Naive B cell (primary cell): ENCODE results near the gene CRABP1. TPM values are rescaled to one million over a fixed set of nuclear protein-coding genes. Genes with fewer than 3 reads are reported as not detected.

Source experiments
- ATAC-seq, 2 donors: fragments of 150-1000 bp; cut with Tn5 transposase; 2 replicates each; pipeline ENCODE4 v1.10.0; 2021; ENCODE audit warnings: low read depth in 2 of 2, mild to moderate bottlenecking in 2 of 2, moderate library complexity in 2 of 2
- DNase-seq: peaks from one replicate; pipeline ENCODE4 v3.0.0; 2022
- H3K27ac Mint-ChIP-seq, 6 donors: one replicate each; pipeline ENCODE4 v1.8.0; 2020 to 2022; ENCODE audit warnings: mild to moderate bottlenecking in 6 of 6, mixed read lengths in 6 of 6, moderate library complexity in 5 of 6, inconsistent platforms in 2 of 6
- H3K27me3 Mint-ChIP-seq, 3 donors: one replicate each; pipeline ENCODE4 v1.8.0; 2021 to 2022; ENCODE audit warnings: mixed read lengths in 3 of 3, mild to moderate bottlenecking in 1 of 3
- H3K36me3 Mint-ChIP-seq, 2 donors: one replicate each; pipeline ENCODE4 v1.8.0; 2020 to 2022; ENCODE audit warnings: mixed read lengths in 2 of 2, inconsistent platforms in 1 of 2, mild to moderate bottlenecking in 1 of 2
- H3K4me1 Mint-ChIP-seq, 3 donors: one replicate each; pipeline ENCODE4 v1.8.0; 2020 to 2022; ENCODE audit warnings: mixed read lengths in 3 of 3, inconsistent platforms in 1 of 3, mild to moderate bottlenecking in 1 of 3, moderate library complexity in 1 of 3
- H3K4me3 Mint-ChIP-seq, 8 donors: one replicate each; pipeline ENCODE4 v1.8.0; 2020 to 2022; ENCODE audit warnings: mild to moderate bottlenecking in 8 of 8, mixed read lengths in 8 of 8, moderate library complexity in 8 of 8, inconsistent platforms in 2 of 8
- H3K9me3 Mint-ChIP-seq, 7 donors: one replicate each; pipeline ENCODE4 v1.8.0; 2020 to 2022; ENCODE audit warnings: mixed read lengths in 7 of 7, mild to moderate bottlenecking in 5 of 7, inconsistent platforms in 2 of 7, moderate library complexity in 1 of 7
- polyA plus RNA-seq, 6 donors: library from polyadenylated mRNA; unstranded; fragments of 300-500 nt; fragmentation: Illumina TruSeq; gene quantifications; one replicate each; pipeline ENCODE4 v1.2.3, GENCODE V29; 2021; ENCODE audit warnings: low read depth in 6 of 6

CRABP1 gene
- polyA plus RNA-seq, 6 donors from 2014 or later = not detected

- Mint-ChIP-seq H3K27ac (no peak overlapping the region), H3K4me1 (no peaks in the 10 kb centered on the region), H3K9me3 (no peaks in the 10 kb centered on the region), H3K27me3 (peaks cover 0 to 10% (median 0%) of the 10 kb centered on the region in 3 donors), H3K4me3 (peak overlapping the region in 1 of 8 donors; percentile 6), H3K36me3 (no peaks in the 10 kb centered on the region)
- ATAC-seq = no peak
- DNase-seq = no peak
These were observed 17.9 kb upstream of the CRABP1 start for GRCh38 chr15:78322243-78322642.

DNA sequence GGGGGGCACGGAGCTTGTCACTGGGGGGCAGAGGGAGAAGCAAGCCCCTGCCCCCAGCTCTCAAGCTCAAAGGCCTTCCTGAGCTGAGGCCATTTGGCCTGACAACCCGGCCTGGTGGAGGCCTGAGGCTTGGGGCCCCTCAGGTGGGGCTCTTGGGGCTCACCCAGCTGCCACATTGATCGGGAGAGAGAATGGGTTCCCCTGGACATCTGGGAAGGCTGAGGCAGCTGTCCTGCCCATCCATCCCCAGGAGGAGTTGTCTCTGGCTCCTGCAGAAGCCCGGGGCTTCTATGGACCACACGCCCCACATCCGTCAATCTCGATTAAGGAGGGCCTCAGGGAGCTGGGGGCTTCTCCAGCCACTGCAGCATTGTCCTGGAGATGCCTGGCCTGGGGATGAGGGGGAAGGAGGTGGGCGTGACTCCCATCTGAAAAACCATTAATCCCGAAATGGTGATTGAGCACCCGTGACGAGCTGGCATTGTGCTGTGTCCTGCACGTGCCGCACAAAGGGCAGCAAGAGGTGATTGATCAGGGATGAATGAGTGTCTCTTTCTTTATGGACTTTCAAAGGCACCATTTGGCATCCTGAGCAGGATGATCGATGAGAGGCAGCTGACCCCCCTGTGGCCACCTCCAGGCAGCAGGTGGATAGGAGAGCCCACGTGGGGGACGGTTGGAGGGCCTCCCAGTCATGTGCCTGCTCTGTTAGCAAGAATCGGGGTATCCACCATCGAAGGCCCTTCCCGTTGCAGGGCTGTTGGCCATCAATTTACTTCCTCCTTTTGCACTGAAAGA is 17.2 kb upstream of the CRABP1 start:
- no peak for DNase-seq
- H3K36me3 Mint-ChIP-seq = no peaks in the 10 kb centered on the region

DNA sequence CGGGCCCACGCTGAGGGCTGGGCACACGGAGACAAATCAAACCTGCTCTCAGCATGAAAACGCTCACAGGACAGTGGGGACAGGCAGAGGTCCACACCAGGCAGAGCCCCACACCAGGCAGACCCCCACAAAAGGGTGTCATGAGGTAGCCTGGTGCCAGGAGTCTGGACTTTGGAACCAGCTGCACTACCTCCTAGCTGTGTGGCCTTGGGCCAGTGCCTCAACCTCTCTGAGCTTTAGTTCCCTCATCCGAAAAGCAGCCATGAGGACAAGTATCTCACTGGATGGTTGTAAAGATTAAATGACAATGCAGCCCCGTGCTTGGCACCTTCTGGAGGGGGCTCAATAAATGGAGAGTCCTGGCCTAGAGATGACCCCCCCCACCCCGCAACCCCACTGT is 16.5 kb upstream of the CRABP1 start:
- no peaks in the 10 kb centered on the region for H3K9me3 Mint-ChIP-seq
- ATAC-seq (no peak), DNase-seq (no peak)
- H3K4me1 Mint-ChIP-seq = no peaks in the 10 kb centered on the region
- H3K27me3 Mint-ChIP-seq = peaks cover 0 to 10% (median 0%) of the 10 kb centered on the region in 3 donors
- H3K27ac Mint-ChIP-seq = no peak overlapping the region
- no peak overlapping the region for H3K4me3 Mint-ChIP-seq
- no peaks in the 10 kb centered on the region for H3K36me3 Mint-ChIP-seq

More for the DNA sequence above, 17.2 kb upstream of the CRABP1 start:
- Mint-ChIP-seq H3K27ac (peak overlapping the region in 1 of 6 donors; percentile 65), H3K27me3 (peaks cover 0 to 10% (median 0%) of the 10 kb centered on the region in 3 donors), H3K4me1 (no peaks in the 10 kb centered on the region), H3K9me3 (no peaks in the 10 kb centered on the region), H3K4me3 (no peak overlapping the region)
- ATAC-seq = no peak

GRCh38 chr15:78324144-78324543 is 16.0 kb upstream of the CRABP1 start:
- ATAC-seq = no peak
- no peak overlapping the region for H3K4me3 Mint-ChIP-seq
- H3K9me3 Mint-ChIP-seq = no peaks in the 10 kb centered on the region
- no peaks in the 10 kb centered on the region for H3K4me1 Mint-ChIP-seq
- peaks cover 0 to 11% (median under 1%) of the 10 kb centered on the region in 3 donors for H3K27me3 Mint-ChIP-seq
- DNase-seq = no peak
- no peaks in the 10 kb centered on the region for H3K36me3 Mint-ChIP-seq
- H3K27ac Mint-ChIP-seq = peak overlapping the region in 1 of 6 donors; percentile 87

DNA sequence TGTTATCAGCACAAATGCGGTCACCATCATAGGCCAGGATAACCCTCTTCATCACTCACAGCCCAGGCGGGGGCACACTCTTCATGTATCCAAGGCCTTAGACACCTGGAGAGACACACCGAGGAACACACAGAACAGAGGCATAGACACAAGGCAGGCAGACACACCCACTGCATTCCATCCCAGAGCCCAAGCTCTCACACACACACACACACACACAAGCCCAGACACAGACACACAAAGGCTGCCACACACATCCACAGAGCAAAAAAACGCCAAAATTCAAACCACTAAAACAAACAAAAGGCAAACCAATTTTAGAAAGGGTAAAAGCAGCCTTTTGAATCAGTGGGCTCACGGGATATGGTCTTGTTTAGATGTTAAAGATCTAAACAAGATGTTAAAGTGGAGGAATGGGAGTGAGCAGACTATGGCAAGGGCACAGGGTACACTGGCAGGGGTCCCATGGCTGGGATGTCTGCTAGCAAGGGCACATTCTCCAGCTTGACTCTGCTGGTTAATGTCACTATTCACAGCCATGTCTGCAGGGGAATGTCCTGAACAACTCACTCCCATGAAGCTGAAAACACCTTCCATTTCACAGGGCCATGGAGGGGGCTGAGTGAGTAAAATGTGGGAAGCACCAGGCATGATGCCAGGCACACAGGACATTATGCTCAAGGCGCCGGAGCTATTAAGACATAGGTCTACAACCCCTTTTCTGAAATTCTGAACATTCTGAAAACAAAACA is 14.9 kb upstream of the CRABP1 start:
- Mint-ChIP-seq H3K36me3 (no peaks in the 10 kb centered on the region), H3K9me3 (no peaks in the 10 kb centered on the region), H3K27me3 (peaks cover 0 to 20% (median 7%) of the 10 kb centered on the region in 3 donors), H3K4me1 (no peaks in the 10 kb centered on the region), H3K4me3 (no peak overlapping the region), H3K27ac (no peak overlapping the region)
- no peak for ATAC-seq
- no peak for DNase-seq

DNA sequence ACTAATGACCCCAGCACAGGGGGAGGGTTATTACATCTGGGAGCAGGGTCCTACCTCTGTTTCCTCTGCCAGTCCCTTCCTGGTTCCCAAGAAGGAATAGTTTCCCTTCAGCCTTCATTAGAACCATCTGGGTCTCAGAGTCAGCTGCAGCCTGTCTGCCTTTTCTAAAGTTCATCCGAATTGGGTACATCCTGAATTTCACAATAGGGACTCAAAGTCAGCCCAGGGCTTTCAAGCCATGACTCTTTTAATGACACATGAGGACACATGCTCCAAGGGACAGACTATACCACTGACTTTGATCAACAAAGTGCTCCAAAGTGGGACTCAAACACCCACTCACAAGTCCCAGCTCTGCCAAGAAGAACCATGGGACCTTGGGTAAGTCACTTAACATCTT is 12.7 kb upstream of the CRABP1 start:
- Mint-ChIP-seq H3K27me3 (peaks cover 0 to 20% (median 7%) of the 10 kb centered on the region in 3 donors), H3K9me3 (no peaks in the 10 kb centered on the region), H3K27ac (peak overlapping the region in 1 of 6 donors; percentile 71), H3K36me3 (no peaks in the 10 kb centered on the region), H3K4me1 (no peaks in the 10 kb centered on the region), H3K4me3 (no peak overlapping the region)
- DNase-seq (no peak), ATAC-seq (no peak)

DNA sequence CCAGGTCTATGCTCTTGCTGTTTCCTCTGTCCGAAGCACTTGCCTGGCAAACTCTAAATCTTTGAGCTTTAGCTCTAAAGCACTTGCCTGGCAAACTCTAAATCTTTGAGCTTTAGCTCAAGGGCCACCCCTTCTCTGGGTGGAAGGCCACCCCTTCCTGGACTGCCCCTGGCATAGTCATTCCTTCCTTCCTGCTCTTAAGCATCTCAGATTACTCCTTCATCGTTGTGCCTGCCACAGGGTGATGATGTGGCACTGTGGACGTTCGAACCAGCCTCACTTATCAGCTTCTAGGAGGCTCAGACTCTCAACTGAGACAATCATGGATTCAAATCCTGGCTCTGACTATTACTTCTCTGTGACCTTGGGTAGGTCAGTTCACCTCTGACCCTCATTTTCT is 10.5 kb upstream of the CRABP1 start:
- H3K36me3 Mint-ChIP-seq = no peaks in the 10 kb centered on the region
- DNase-seq (no peak), ATAC-seq (no peak)
- H3K4me1 Mint-ChIP-seq = no peaks in the 10 kb centered on the region
- H3K27me3 Mint-ChIP-seq = peaks cover 7 to 10% (median 9%) of the 10 kb centered on the region in 3 donors
- no peak overlapping the region for H3K4me3 Mint-ChIP-seq
- no peaks in the 10 kb centered on the region for H3K9me3 Mint-ChIP-seq
- H3K27ac Mint-ChIP-seq = no peak overlapping the region

DNA sequence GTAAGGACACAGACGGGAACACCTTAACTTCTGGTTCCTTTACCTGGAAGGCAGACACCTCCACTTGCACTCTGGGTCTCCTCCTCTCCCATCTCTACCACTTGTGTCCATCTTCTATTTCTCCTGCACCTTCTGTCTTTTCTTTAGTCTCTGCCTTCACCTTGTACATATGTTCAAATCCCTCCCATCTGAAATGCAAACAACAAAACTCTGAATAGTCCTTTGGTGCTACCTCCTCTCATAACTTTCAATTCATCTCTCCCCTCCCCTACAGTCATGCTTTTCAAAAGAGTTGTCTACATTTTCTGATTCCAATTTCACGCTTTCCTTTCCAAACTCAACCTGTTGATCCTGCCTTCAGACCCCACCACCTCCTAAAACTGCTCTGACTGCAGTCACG is 5.3 kb upstream of the CRABP1 start:
- ATAC-seq (no peak), DNase-seq (no peak)
- Mint-ChIP-seq H3K4me3 (no peak overlapping the region), H3K36me3 (no peaks in the 10 kb centered on the region), H3K27me3 (peaks cover 22 to 25% (median 24%) of the 10 kb centered on the region in 3 donors), H3K4me1 (peaks cover 0 to 3% (median 0%) of the 10 kb centered on the region in 3 donors), H3K9me3 (no peaks in the 10 kb centered on the region), H3K27ac (no peak overlapping the region)

DNA sequence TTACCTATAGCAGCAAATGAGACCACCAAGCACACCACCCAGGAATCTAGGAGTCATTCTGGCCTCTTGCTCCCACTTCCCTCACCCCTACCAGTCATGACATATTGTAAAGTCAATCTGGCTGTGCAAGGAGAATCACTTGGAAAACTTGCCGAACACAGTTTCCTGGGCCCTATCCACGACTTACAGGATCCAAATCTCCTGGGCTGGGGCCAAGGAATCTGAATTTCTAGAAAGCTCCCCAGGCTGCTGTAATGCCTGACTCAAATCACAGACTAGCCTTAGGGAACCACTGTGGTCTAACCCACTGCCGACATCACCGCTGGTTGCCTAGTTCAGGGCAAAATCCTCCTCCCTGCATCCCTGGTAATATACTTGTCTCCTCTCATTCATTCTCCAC is 4.2 kb upstream of the CRABP1 start:
- Mint-ChIP-seq H3K36me3 (no peaks in the 10 kb centered on the region), H3K27me3 (peaks cover 20 to 35% (median 27%) of the 10 kb centered on the region in 3 donors), H3K27ac (no peak overlapping the region), H3K4me3 (no peak overlapping the region), H3K9me3 (no peaks in the 10 kb centered on the region), H3K4me1 (peaks cover 0 to 4% (median 0%) of the 10 kb centered on the region in 3 donors)
- no peak for ATAC-seq
- DNase-seq = no peak

DNA sequence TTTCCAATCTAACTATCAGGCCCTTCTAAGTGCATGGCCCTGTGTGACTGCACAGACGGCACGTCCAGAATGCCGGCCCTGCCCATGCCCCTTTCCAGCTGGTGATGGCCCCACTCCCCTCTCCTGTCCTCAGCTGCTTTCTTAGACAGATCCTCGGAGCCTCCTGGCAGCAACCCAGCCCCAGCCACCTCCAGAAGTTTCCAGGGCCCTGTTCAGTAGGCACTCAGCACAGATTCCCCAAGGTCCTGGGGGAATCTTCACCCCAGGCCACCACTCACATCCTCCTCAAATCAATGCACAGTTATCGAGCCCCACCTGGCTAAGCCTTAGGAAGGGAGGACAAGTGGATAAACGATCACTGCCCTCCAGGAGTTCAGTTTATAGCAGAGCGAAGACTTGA is 1.4 kb upstream of the CRABP1 start:
- H3K4me3 Mint-ChIP-seq = no peak overlapping the region
- H3K4me1 Mint-ChIP-seq = peaks cover 0 to 4% (median 0%) of the 10 kb centered on the region in 3 donors
- H3K27ac Mint-ChIP-seq = no peak overlapping the region
- DNase-seq (no peak), ATAC-seq (no peak)
- no peaks in the 10 kb centered on the region for H3K36me3 Mint-ChIP-seq
- H3K9me3 Mint-ChIP-seq = peaks cover 0 to 1% (median 0%) of the 10 kb centered on the region in 7 donors
- peaks cover 22 to 48% (median 28%) of the 10 kb centered on the region in 3 donors for H3K27me3 Mint-ChIP-seq

DNA sequence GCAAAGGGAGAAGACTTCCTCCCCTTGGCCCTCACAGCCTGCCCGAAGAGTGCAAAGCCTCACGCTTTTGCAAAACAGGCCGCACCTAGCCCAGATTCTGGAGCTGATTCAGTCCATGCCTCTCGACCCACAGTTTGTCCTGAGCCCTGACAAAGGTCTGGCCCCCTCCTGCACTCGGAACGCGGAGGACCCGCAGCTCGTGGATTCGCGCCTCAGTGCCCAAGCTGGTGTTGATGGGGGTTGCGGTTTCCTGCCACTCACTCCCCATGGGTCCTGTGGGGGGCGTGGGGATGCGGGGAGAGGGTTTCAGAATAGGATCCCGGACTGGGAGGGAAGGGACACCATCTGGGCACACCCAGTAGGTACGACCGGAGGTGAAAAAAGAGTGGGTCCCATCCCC is 594 bp upstream of the CRABP1 start:
- no peak overlapping the region for H3K27ac Mint-ChIP-seq
- no peak overlapping the region for H3K4me3 Mint-ChIP-seq
- H3K9me3 Mint-ChIP-seq = peaks cover 0 to 1% (median 0%) of the 10 kb centered on the region in 7 donors
- peaks cover 22 to 49% (median 28%) of the 10 kb centered on the region in 3 donors for H3K27me3 Mint-ChIP-seq
- no peak for DNase-seq
- H3K4me1 Mint-ChIP-seq = peaks cover 0 to 4% (median 0%) of the 10 kb centered on the region in 3 donors
- H3K36me3 Mint-ChIP-seq = no peaks in the 10 kb centered on the region
- no peak for ATAC-seq

- Mint-ChIP-seq H3K27me3 (peaks cover 28 to 49% (median 32%) of the 10 kb centered on the region in 3 donors), H3K27ac (no peak overlapping the region), H3K4me3 (peak overlapping the region in 1 of 8 donors; percentile 3)
These were observed 1.2 kb downstream of the CRABP1 start for GRCh38 chr15:78341057-78341987.

GRCh38 chr15:78342021-78342420 is 1.9 kb downstream of the CRABP1 start:
- ATAC-seq = no peak
- H3K27me3 Mint-ChIP-seq = peaks cover 28 to 52% (median 38%) of the 10 kb centered on the region in 3 donors

More at GRCh38 chr15:78341057-78341987, 1.2 kb downstream of the CRABP1 start:
- DNase-seq (no peak), ATAC-seq (no peak)
- Mint-ChIP-seq H3K9me3 (peaks cover 0 to 1% (median 0%) of the 10 kb centered on the region in 7 donors), H3K4me1 (peaks cover 0 to 4% (median 0%) of the 10 kb centered on the region in 3 donors), H3K36me3 (no peaks in the 10 kb centered on the region)

More at GRCh38 chr15:78342021-78342420, 1.9 kb downstream of the CRABP1 start:
- no peak for DNase-seq
- Mint-ChIP-seq H3K9me3 (peaks cover 0 to 1% (median 0%) of the 10 kb centered on the region in 7 donors), H3K4me3 (no peak overlapping the region), H3K36me3 (no peaks in the 10 kb centered on the region), H3K4me1 (peaks cover 0 to 4% (median 0%) of the 10 kb centered on the region in 3 donors), H3K27ac (no peak overlapping the region)
